Motor neuron (in vitro differentiated cells): ENCODE measurements around the gene COL5A2. TPM values are rescaled to one million over a fixed set of nuclear protein-coding genes. Genes with fewer than 3 reads are reported as not detected.
A peak's percentile ranks its signal among the peaks of the same experiment; 100 is the strongest.

Experiments used
- ATAC-seq, 8 experiments: fragments of 200-7000 bp; cut with Tn5 transposase; replicated peaks in 6 of 8; 2 replicates each; pipeline ENCODE4 v1.8.0; 2021; ENCODE audit warnings: mild to moderate bottlenecking in 8 of 8, moderate library complexity in 8 of 8
- H3K27ac ChIP-seq, 2 donors: fragments of 250-450 bp; sonication (Bioruptor Pico); 2 replicates each; pipeline ENCODE4 v1.9.0; 2021; ENCODE audit warnings: antibody characterized with exemption in 2 of 2, mild to moderate bottlenecking in 2 of 2, moderate library complexity in 1 of 2
- H3K4me1 ChIP-seq, 2 donors: fragments of 250-450 bp; sonication (Bioruptor Pico); replicated peaks in 1 of 2; 2 replicates each; pipeline ENCODE4 v1.6.1; 2021; ENCODE audit warnings: antibody characterized with exemption in 2 of 2, mild to moderate bottlenecking in 2 of 2, moderate library complexity in 1 of 2
- H3K4me3 ChIP-seq, 5 donors: fragments of 250-450 bp; sonication (Bioruptor Pico); 2 replicates each; pipeline ENCODE4 v1.9.0; 2021; ENCODE audit warnings: antibody characterized with exemption in 5 of 5, mild to moderate bottlenecking in 5 of 5, moderate library complexity in 4 of 5
- WGBS, 10 experiments: fragments of 450-650 bp; shearing (Covaris generic); methylation state at CpG; one replicate each; pipeline ENCODE4 v1.0.0; 2022; 5-methylcytosine and 5-hydroxymethylcytosine counted together
- in situ Hi-C, 9 experiments: fragments of 400-800 bp; cut with MboI; loops; one replicate each; pipeline ENCODE4 v1.15.0; 2021; ENCODE audit warnings: low sequenced_read_pairs in 9 of 9, low pct_unique_long_range_greater_than_20kb in 2 of 9; ENCODE audit not compliant: unreplicated experiment in 9 of 9
- total RNA-seq, 8 experiments: library from RNA; unstranded; fragments of 300-600 nt; gene quantifications; 2 replicates each; pipeline versions ENCODE4 v1.2.3 to v1.2.4, GENCODE V29; 2022

Gene COL5A2
- total RNA-seq, 8 experiments from 2014 or later, result 4.8 to 678 (median 190) TPM

- in situ Hi-C loops, result no loop called here
- H3K4me1 ChIP-seq, result no peaks in the 10 kb centered on the region
- H3K4me3 ChIP-seq, result no peak overlapping the region
- ATAC-seq, result no peak
- WGBS, 10 experiments, result 33 to 100% (median 100%) methylated on average over 1 to 4 of the region's 4 CpGs; no CpG with 5 or more reads in 4 of the 10 experiments
- H3K27ac ChIP-seq, result no peak overlapping the region
Measured at GRCh38 chr2:189134485-189134884, 45.1 kb downstream of the COL5A2 start.

GRCh38 chr2:189131991-189132390 lies 47.6 kb downstream of the COL5A2 start:
- in situ Hi-C loops, result no loop called here
- H3K4me3 ChIP-seq, result no peak overlapping the region
- no peak for ATAC-seq
- no peaks in the 10 kb centered on the region for H3K4me1 ChIP-seq
- no peak overlapping the region for H3K27ac ChIP-seq
- 54 to 100% (median 81%) methylated on average over 2 to 3 of the region's 3 CpGs for WGBS, 10 experiments

- 0 to 100% (median 93%) methylated on average over 1 to 2 of the region's 2 CpGs for WGBS, 10 experiments
- ATAC-seq, result peak in 3 of 8 experiments; percentile 37 to 64 (median 47)
Measured at GRCh38 chr2:189129971-189130370, 49.6 kb downstream of the COL5A2 start.

GRCh38 chr2:189128970-189129369 lies 50.6 kb downstream of the COL5A2 start:
- 10 to 98% (median 67%) methylated on average over 3 to 4 of the region's 4 CpGs for WGBS, 10 experiments
- no peaks in the 10 kb centered on the region for H3K4me1 ChIP-seq
- H3K4me3 ChIP-seq, result no peak overlapping the region
- H3K27ac ChIP-seq, result no peak overlapping the region
- in situ Hi-C loops, result no loop called here
- ATAC-seq, result no peak

More at GRCh38 chr2:189129971-189130370, 49.6 kb downstream of the COL5A2 start:
- Histone ChIP-seq H3K4me3 (no peak overlapping the region), H3K27ac (no peak overlapping the region), H3K4me1 (no peaks in the 10 kb centered on the region)
- in situ Hi-C loops, result no loop called here

- H3K4me3 ChIP-seq, result no peak overlapping the region
- in situ Hi-C loops, result no loop called here
- no peaks in the 10 kb centered on the region for H3K4me1 ChIP-seq
- no peak overlapping the region for H3K27ac ChIP-seq
- 43 to 91% (median 75%) methylated on average over 1 of the region's 1 CpG; no CpG with 5 or more reads in 3 of the 10 experiments for WGBS, 10 experiments
- peak in 1 of 8 experiments; percentile 27 for ATAC-seq
Measured at GRCh38 chr2:189127756-189128155, 51.8 kb downstream of the COL5A2 start.

- in situ Hi-C loops, result no loop called here
- no peaks in the 10 kb centered on the region for H3K4me1 ChIP-seq
- H3K4me3 ChIP-seq, result no peak overlapping the region
- ATAC-seq, result peak in 1 of 8 experiments; percentile 20
- H3K27ac ChIP-seq, result no peak overlapping the region
Measured at GRCh38 chr2:189125195-189125594, 54.4 kb downstream of the COL5A2 start.

GRCh38 chr2:189124175-189124574 lies 55.4 kb downstream of the COL5A2 start:
- 79 to 100% (median 91%) methylated on average over 2 to 5 of the region's 5 CpGs for whole genome bisulfite sequencing, 10 experiments
- H3K27ac ChIP-seq, result no peak overlapping the region
- ATAC-seq, result peak in 1 of 8 experiments; percentile 27
- H3K4me1 ChIP-seq, result no peaks in the 10 kb centered on the region
- in situ Hi-C loops, result no loop called here
- no peak overlapping the region for H3K4me3 ChIP-seq

- in situ Hi-C loops, result no loop called here
- no peaks in the 10 kb centered on the region for H3K4me1 ChIP-seq
- ATAC-seq, result no peak
- no peak overlapping the region for H3K4me3 ChIP-seq
- no peak overlapping the region for H3K27ac ChIP-seq
Measured at GRCh38 chr2:189118386-189118785, 61.2 kb downstream of the COL5A2 start.

- Histone ChIP-seq H3K4me3 (no peak overlapping the region), H3K27ac (no peak overlapping the region), H3K4me1 (no peaks in the 10 kb centered on the region)
- in situ Hi-C loops, result no loop called here
- 0 to 100% (median 76%) methylated on average over 1 of the region's 1 CpG for WGBS, 10 experiments
- no peak for ATAC-seq
Measured at GRCh38 chr2:189116979-189117378, 62.6 kb downstream of the COL5A2 start.

GRCh38 chr2:189116087-189116486 lies 63.5 kb downstream of the COL5A2 start:
- no peak overlapping the region for H3K27ac ChIP-seq
- WGBS, 10 experiments, result 23 to 94% (median 69%) methylated on average over 1 to 4 of the region's 4 CpGs; no CpG with 5 or more reads in 5 of the 10 experiments
- H3K4me3 ChIP-seq, result no peak overlapping the region
- no peaks in the 10 kb centered on the region for H3K4me1 ChIP-seq
- in situ Hi-C loops, result no loop called here
- ATAC-seq, result peak in 3 of 8 experiments; percentile 56 to 62 (median 62)

GRCh38 chr2:189115126-189115525 lies 64.4 kb downstream of the COL5A2 start:
- H3K4me3 ChIP-seq, result no peak overlapping the region
- peak in 1 of 8 experiments; percentile 32 for ATAC-seq
- no peak overlapping the region for H3K27ac ChIP-seq
- in situ Hi-C loops, result no loop called here
- WGBS, 10 experiments, result 0 to 100% (median 48%) methylated on average over 1 to 2 of the region's 2 CpGs; no CpG with 5 or more reads in 2 of the 10 experiments
- no peaks in the 10 kb centered on the region for H3K4me1 ChIP-seq

- Histone ChIP-seq H3K4me1 (no peaks in the 10 kb centered on the region), H3K27ac (no peak overlapping the region), H3K4me3 (no peak overlapping the region)
- in situ Hi-C loops, result no loop called here
- 10 to 100% (median 76%) methylated on average over 1 to 2 of the region's 2 CpGs for WGBS, 10 experiments
- no peak for ATAC-seq
Measured at GRCh38 chr2:189113963-189114362, 65.6 kb downstream of the COL5A2 start.

- WGBS, 10 experiments, result 83 to 100% (median 98%) methylated on average over 2 of the region's 2 CpGs; no CpG with 5 or more reads in 2 of the 10 experiments
- in situ Hi-C loops, result no loop called here
- no peak overlapping the region for H3K4me3 ChIP-seq
- H3K4me1 ChIP-seq, result no peaks in the 10 kb centered on the region
- H3K27ac ChIP-seq, result no peak overlapping the region
- ATAC-seq, result no peak
Measured at GRCh38 chr2:189111063-189111715, 68.4 kb downstream of the COL5A2 start.

GRCh38 chr2:189109921-189110397 lies 69.6 kb downstream of the COL5A2 start:
- WGBS, 10 experiments, result 0 to 100% (median 33%) methylated on average over 1 to 2 of the region's 2 CpGs; no CpG with 5 or more reads in 4 of the 10 experiments
- no peak overlapping the region for H3K4me3 ChIP-seq
- H3K4me1 ChIP-seq, result no peaks in the 10 kb centered on the region
- no peak overlapping the region for H3K27ac ChIP-seq
- no peak for ATAC-seq
- in situ Hi-C loops, result no loop called here
